ENCODE data around the gene SLC15A3.
A peak's percentile ranks its signal among the peaks of the same experiment; 100 is the strongest.
"Not testable (repeated sequence)": the region's sequence is repeated elsewhere in the genome, so short reads cannot be mapped to it uniquely, and the experiment has no call there.

SLC15A3 gene

GRCh38 chr11:60915248-60915914 lies 36.6 kb downstream of the SLC15A3 start:
- peak; percentile 50 to 59 for DNase-seq (ENCODE audit: low read depth in 1 of 2, low spot score in 1 of 2)

- DNase-seq (ENCODE audit: low read depth in 1 of 2, low spot score in 1 of 2) = peak in 1 of 2 donors; percentile 18
Observed at GRCh38 chr11:60914633-60915247, 37.2 kb downstream of the SLC15A3 start.

- peak; percentile 76 to 84 for DNase-seq (ENCODE audit: low read depth in 1 of 2, low spot score in 1 of 2)
Observed at GRCh38 chr11:60913793-60914632, 38.0 kb downstream of the SLC15A3 start, which contains the start of gene TMEM109. Gene TMEM109, plus strand, starts transcription at chr11:60914158. Its CDS starts 5,536 bp downstream, at chr11:60919694.

- DNase-seq (ENCODE audit: low read depth in 1 of 2, low spot score in 1 of 2) = no peak
Observed at GRCh38 chr11:60912851-60913528, 39.0 kb downstream of the SLC15A3 start.

GRCh38 chr11:60912223-60912850 lies 39.6 kb downstream of the SLC15A3 start:
- no peak for DNase-seq (ENCODE audit: low read depth in 1 of 2, low spot score in 1 of 2)

- DNase-seq (ENCODE audit: low read depth in 1 of 2, low spot score in 1 of 2) = no peak
Observed at GRCh38 chr11:60910711-60911380, 41.1 kb downstream of the SLC15A3 start.

DNA sequence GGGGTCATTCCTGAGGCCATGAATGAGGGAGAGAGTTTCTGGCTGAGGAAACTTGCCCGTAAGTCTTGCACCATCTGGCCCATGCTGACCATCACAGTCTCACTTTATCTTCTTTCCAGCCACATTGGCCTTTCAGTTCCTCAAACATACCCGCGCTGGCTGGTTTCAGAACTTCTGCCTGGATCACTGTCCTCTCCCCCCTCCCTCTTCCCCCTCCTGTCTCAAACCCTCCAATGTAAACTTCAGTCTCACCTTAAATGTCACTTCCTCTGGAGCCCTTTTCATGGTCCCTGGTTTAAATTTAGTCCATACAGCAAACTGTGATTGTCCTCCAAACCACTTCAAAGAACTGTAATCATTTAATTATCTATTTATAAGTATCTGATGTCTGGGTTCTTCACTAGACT lies 41.7 kb downstream of the SLC15A3 start:
- no peak for DNase-seq (ENCODE audit: low read depth in 1 of 2, low spot score in 1 of 2)

- not testable (repeated sequence) for DNase-seq (ENCODE audit: low read depth in 1 of 2, low spot score in 1 of 2)
Observed at GRCh38 chr11:60909680-60910280, 42.2 kb downstream of the SLC15A3 start.

DNA sequence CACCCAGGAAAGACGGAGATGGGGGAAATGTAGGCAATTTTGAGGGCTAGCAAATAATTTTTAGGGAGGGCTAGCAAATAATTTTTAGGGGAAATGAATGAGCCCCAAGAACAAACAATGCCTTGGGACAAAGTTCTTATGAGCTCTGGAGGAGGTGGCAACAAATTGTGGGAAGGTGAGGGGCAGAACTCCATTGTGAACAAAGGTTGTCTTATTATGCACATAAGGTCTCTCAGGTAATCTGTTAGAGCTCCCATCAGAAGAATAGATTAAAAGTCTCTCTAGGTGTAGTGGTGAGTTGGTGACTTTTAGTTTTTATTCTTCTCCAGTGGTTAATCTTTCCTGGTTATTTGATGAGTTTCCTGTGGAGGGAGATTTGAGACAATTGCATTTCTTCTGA lies 43.2 kb downstream of the SLC15A3 start:
- DNase-seq (ENCODE audit: low read depth in 1 of 2, low spot score in 1 of 2) = no peak

DNA sequence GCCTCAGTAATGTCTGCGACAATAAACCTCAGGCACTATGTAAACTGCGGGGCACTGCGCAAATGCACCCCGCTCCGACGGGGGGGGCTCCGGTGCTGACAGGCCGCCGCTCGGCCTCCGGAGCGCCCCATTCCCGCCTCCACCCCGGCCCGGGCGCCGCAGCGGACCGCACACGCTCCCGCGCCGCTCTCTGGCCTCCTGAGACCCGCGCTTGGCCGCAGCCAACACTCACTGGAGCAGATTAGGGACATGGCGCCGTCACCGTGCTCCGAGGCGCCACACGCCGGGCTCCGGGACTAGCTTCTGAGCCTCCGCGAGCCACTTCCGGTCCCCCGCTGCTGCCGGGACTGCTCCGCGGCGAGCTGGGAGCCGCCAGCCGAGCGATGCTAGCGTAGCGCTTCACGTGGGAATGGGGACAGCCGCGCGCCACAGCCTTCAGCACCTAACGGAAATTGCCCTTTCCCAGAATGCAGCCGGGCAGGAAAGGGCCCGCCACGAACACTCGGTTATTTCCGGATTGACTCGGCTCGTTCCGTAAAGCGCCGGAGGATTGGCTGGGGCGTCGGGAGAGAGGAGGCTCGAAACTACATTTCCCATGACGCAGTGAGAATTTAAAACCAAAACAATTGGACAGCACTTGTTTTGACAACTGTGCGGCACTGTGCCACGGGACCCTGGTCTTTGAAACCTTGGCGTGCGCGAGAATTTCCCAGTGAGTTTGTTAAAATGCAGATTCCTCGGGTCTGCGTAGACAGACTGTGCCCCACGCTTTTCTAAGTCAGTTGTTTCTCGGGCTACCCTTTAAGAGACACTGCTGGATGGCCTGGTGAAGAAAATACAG lies 45.6 kb downstream of the SLC15A3 start, which contains the start of gene PRPF19:
Gene PRPF19, minus strand, starts transcription at position 454 of the 841 bp plus-strand sequence. Its CDS starts 203 bp downstream, at position 251.
- DNase-seq (ENCODE audit: low read depth in 1 of 2, low spot score in 1 of 2) = peak; percentile 95 to 98

- DNase-seq (ENCODE audit: low read depth in 1 of 2, low spot score in 1 of 2) = no peak
Observed at GRCh38 chr11:60905551-60906113, 46.3 kb downstream of the SLC15A3 start.

DNA sequence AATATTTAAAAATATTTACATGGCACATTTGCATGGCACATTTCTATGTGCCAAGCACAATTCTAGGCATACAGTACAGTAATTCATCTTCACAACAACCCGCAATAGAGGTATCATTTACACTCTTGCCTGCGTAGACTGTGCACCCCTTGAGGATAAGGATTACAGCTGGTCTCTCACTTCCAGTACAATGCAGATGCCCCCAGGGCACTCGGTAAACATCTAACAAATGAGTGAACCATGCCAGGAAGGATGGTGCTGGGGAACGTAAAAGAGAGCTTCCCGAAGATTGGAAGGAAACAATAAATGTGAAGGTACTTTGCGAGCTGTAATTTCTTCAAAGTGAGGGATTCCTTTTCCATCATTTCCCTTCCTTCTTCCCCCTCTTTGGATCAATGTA lies 46.9 kb downstream of the SLC15A3 start:
- no peak for DNase-seq (ENCODE audit: low read depth in 1 of 2, low spot score in 1 of 2)

DNA sequence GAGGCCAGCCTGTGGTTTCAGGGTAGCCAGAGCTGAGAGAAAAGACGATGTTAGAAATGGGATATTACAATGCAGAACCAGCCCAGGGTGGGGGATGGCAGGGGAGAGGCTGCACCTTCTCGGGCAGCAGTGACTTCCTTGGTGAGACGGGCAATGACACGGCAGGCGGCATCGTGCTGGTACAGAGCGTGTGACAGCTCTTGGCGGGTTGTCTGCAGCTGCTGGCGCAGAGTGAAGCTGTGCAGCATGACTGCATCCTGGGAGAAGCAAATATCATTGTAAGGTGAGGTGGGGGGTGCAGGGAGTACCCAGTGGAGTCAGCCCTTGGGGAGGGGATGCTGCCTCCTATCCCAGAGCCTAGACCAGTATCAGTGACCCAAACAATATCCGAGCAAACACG lies 49.4 kb downstream of the SLC15A3 start:
- no peak for DNase-seq (ENCODE audit: low read depth in 1 of 2, low spot score in 1 of 2)

- no peak for DNase-seq (ENCODE audit: low read depth in 1 of 2, low spot score in 1 of 2)
Observed at GRCh38 chr11:60900673-60901404, 51.1 kb downstream of the SLC15A3 start.

GRCh38 chr11:60899977-60900376 lies 52.0 kb downstream of the SLC15A3 start:
- DNase-seq (ENCODE audit: low read depth in 1 of 2, low spot score in 1 of 2) = no peak

- no peak for DNase-seq (ENCODE audit: low read depth in 1 of 2, low spot score in 1 of 2)
Observed at GRCh38 chr11:60899046-60899936, 52.7 kb downstream of the SLC15A3 start.

DNA sequence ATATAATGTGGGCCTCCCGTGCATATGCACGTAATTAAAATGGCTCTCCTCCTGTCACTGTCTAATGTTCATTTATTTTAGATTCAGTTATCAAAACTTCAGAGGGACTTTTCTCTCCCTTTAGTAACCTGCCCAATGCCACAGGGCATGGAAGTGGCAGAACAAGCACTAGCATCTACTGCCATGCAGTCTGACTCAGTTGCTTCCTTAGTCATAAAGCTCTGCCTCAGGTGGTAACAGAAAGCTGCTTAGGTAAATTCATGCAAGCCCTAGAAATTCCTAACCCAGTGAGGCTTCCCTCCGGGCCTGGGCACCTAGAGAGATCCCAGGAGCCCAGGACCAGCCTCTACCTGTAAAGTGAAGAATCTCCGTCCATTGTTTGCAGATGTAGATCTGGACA lies 54.5 kb downstream of the SLC15A3 start:
- no peak for DNase-seq (ENCODE audit: low read depth in 1 of 2, low spot score in 1 of 2)
